ENCODE data around the gene TNS1. TPM values are rescaled to one million over a fixed set of nuclear protein-coding genes. Genes with fewer than 3 reads are reported as not detected.
A peak's percentile ranks its signal among the peaks of the same experiment; 100 is the strongest.

The TNS1 gene
- polyA plus RNA-seq, 3 donors, result 60.6 to 72.4 (median 62.7) TPM

GRCh38 chr2:217954051-217954450 lies 48.7 kb downstream of the TNS1 start:
- no peak for DNase-seq (ENCODE audit: extremely low read depth in 1 of 11, low read depth in 9 of 11, low spot score in 4 of 11)

GRCh38 chr2:217953531-217953932 lies 49.3 kb downstream of the TNS1 start:
- DNase-seq (ENCODE audit: extremely low read depth in 1 of 11, low read depth in 9 of 11, low spot score in 4 of 11), result peak in 1 of 11 donors; percentile 72

- no peak for DNase-seq (ENCODE audit: extremely low read depth in 1 of 11, low read depth in 9 of 11, low spot score in 4 of 11)
These were observed 49.7 kb downstream of the TNS1 start for GRCh38 chr2:217953011-217953481.

GRCh38 chr2:217952409-217952808 lies 50.4 kb downstream of the TNS1 start:
- no peak for DNase-seq (ENCODE audit: extremely low read depth in 1 of 11, low read depth in 9 of 11, low spot score in 4 of 11)

- no peak for DNase-seq (ENCODE audit: extremely low read depth in 1 of 11, low read depth in 9 of 11, low spot score in 4 of 11)
These were observed 51.1 kb downstream of the TNS1 start for GRCh38 chr2:217951521-217952247.

GRCh38 chr2:217951091-217951490 lies 51.7 kb downstream of the TNS1 start:
- DNase-seq (ENCODE audit: extremely low read depth in 1 of 11, low read depth in 9 of 11, low spot score in 4 of 11), result no peak

- no peak for DNase-seq (ENCODE audit: extremely low read depth in 1 of 11, low read depth in 9 of 11, low spot score in 4 of 11)
These were observed 52.4 kb downstream of the TNS1 start for GRCh38 chr2:217950401-217950871.

GRCh38 chr2:217949447-217949846 lies 53.3 kb downstream of the TNS1 start:
- DNase-seq (ENCODE audit: extremely low read depth in 1 of 11, low read depth in 9 of 11, low spot score in 4 of 11), result no peak

GRCh38 chr2:217948897-217949296 lies 53.9 kb downstream of the TNS1 start:
- no peak for DNase-seq (ENCODE audit: extremely low read depth in 1 of 11, low read depth in 9 of 11, low spot score in 4 of 11)

- no peak for DNase-seq (ENCODE audit: extremely low read depth in 1 of 11, low read depth in 9 of 11, low spot score in 4 of 11)
These were observed 54.4 kb downstream of the TNS1 start for GRCh38 chr2:217948351-217948791.

- DNase-seq (ENCODE audit: extremely low read depth in 1 of 11, low read depth in 9 of 11, low spot score in 4 of 11), result no peak
These were observed 55.1 kb downstream of the TNS1 start for GRCh38 chr2:217947383-217948350.

GRCh38 chr2:217946051-217946450 lies 56.7 kb downstream of the TNS1 start:
- no peak for DNase-seq (ENCODE audit: extremely low read depth in 1 of 11, low read depth in 9 of 11, low spot score in 4 of 11)

GRCh38 chr2:217945530-217945929 lies 57.3 kb downstream of the TNS1 start:
- DNase-seq (ENCODE audit: extremely low read depth in 1 of 11, low read depth in 9 of 11, low spot score in 4 of 11), result no peak

- DNase-seq (ENCODE audit: extremely low read depth in 1 of 11, low read depth in 9 of 11, low spot score in 4 of 11), result no peak
These were observed 57.9 kb downstream of the TNS1 start for GRCh38 chr2:217944923-217945322.

- no peak for DNase-seq (ENCODE audit: extremely low read depth in 1 of 11, low read depth in 9 of 11, low spot score in 4 of 11)
These were observed 58.4 kb downstream of the TNS1 start for GRCh38 chr2:217944366-217944765.

GRCh38 chr2:217943446-217944321 lies 59.1 kb downstream of the TNS1 start:
- peak in 4 of 11 donors; percentile 65 to 75 (median 68) for DNase-seq (ENCODE audit: extremely low read depth in 1 of 11, low read depth in 9 of 11, low spot score in 4 of 11)

GRCh38 chr2:217942731-217943335 lies 60.0 kb downstream of the TNS1 start:
- no peak for DNase-seq (ENCODE audit: extremely low read depth in 1 of 11, low read depth in 9 of 11, low spot score in 4 of 11)

- DNase-seq (ENCODE audit: extremely low read depth in 1 of 11, low read depth in 9 of 11, low spot score in 4 of 11), result no peak
These were observed 60.7 kb downstream of the TNS1 start for GRCh38 chr2:217941886-217942728.

Measured in renal cortex interstitium (tissue), 11 donors.